Breast epithelium (tissue), 3 donors: ENCODE measurements around the gene HRH2.

Experiments
- POLR2A ChIP-seq: fragments of 450-650 bp; IDR thresholded peaks from one replicate; pipeline ENCODE4 v1.6.1; 2016; ENCODE audit warnings: antibody characterized with exemption, mild to moderate bottlenecking, moderate library complexity
- TF ChIP-seq, protein P1 (sequence below), 3 donors: fragments of 450-650 bp; IDR thresholded peaks; one replicate each; pipeline ENCODE4 v1.5.1; 2016 to 2017; ENCODE audit warnings: antibody characterized with exemption in 3 of 3, mild to moderate bottlenecking in 3 of 3, moderate library complexity in 3 of 3

DNA sequence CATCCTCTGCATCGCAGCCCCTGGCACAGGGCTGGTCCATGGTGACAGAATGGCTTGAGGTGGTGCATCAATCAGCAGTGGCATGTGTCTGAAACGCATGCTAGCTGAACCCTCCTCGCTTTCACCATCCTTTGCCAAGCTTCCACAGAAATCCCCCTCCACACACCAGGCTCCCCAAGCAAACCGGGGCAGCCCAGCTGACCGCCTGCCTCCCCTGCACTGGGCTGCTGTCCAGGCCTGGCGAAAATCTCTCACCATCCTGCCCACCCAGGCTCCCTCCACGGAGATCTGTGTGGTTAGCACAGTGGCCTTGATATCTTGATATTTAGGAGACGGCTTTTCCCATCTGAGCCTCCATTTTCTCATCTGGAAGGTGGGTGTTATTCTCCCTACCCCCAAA lies 905 bp upstream of the HRH2 start:
- TF ChIP-seq, protein P1, sequence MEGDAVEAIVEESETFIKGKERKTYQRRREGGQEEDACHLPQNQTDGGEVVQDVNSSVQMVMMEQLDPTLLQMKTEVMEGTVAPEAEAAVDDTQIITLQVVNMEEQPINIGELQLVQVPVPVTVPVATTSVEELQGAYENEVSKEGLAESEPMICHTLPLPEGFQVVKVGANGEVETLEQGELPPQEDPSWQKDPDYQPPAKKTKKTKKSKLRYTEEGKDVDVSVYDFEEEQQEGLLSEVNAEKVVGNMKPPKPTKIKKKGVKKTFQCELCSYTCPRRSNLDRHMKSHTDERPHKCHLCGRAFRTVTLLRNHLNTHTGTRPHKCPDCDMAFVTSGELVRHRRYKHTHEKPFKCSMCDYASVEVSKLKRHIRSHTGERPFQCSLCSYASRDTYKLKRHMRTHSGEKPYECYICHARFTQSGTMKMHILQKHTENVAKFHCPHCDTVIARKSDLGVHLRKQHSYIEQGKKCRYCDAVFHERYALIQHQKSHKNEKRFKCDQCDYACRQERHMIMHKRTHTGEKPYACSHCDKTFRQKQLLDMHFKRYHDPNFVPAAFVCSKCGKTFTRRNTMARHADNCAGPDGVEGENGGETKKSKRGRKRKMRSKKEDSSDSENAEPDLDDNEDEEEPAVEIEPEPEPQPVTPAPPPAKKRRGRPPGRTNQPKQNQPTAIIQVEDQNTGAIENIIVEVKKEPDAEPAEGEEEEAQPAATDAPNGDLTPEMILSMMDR (IDR thresholded peaks at IDR 0.05) = no peak
- no peak for TF ChIP-seq POLR2A
